Measurements from ENCODE around the gene KCNAB1. TPM values are rescaled to one million over a fixed set of nuclear protein-coding genes. Genes with fewer than 3 reads are reported as not detected.

Gene KCNAB1
- total and polyA plus RNA-seq, 10 of the 15 experiments (the other 5 are each of a cell fraction or from before 2014, with no cell fraction given), result 0.11 to 0.69 (median 0.43) TPM; not detected in 6

GRCh38 chr3:156390846-156391245 lies 270.5 kb downstream of the KCNAB1 start:
- in situ Hi-C loops (cut with MboI), result no loop called here
- no peak for TF ChIP-seq SUZ12 (IDR thresholded peaks at IDR 0.05; ENCODE audit: unreplicated experiment)
- TF ChIP-seq RUNX3 (IDR thresholded peaks at IDR 0.05; ENCODE audit: low read length), result no peak
- TF ChIP-seq, protein P1, sequence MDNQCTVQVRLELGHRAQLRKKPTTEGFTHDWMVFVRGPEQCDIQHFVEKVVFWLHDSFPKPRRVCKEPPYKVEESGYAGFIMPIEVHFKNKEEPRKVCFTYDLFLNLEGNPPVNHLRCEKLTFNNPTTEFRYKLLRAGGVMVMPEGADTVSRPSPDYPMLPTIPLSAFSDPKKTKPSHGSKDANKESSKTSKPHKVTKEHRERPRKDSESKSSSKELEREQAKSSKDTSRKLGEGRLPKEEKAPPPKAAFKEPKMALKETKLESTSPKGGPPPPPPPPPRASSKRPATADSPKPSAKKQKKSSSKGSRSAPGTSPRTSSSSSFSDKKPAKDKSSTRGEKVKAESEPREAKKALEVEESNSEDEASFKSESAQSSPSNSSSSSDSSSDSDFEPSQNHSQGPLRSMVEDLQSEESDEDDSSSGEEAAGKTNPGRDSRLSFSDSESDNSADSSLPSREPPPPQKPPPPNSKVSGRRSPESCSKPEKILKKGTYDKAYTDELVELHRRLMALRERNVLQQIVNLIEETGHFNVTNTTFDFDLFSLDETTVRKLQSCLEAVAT (IDR thresholded peaks at IDR 0.05), result no peak
- no peak for TF ChIP-seq WRNIP1 (IDR thresholded peaks at IDR 0.05; ENCODE audit: borderline replicate concordance, low read depth, low read length)
- TF ChIP-seq ZBTB11 (CRISPR knock-in tag; IDR thresholded peaks at IDR 0.05), result no peak
- no peak for TF ChIP-seq ZBED1 (IDR thresholded peaks at IDR 0.05; ENCODE audit: borderline replicate concordance)
- no peak for TF ChIP-seq SRF (IDR thresholded peaks at IDR 0.05; ENCODE audit: low read depth in 2 of 2, low read length in 2 of 2)
- TF ChIP-seq CHD4 (IDR thresholded peaks at IDR 0.05), result no peak
- no peak for TF ChIP-seq HDAC6 (IDR thresholded peaks at IDR 0.05; ENCODE audit: unreplicated experiment)
- TF ChIP-seq EZH2 (IDR thresholded peaks at IDR 0.05; ENCODE audit: borderline replicate concordance, control insufficient read depth, low read depth, low read length), result no peak
- no peak for TF ChIP-seq ZSCAN29 (IDR thresholded peaks at IDR 0.05)
- H3K9ac ChIP-seq (ENCODE audit: control insufficient read depth, insufficient read depth, low read length), result no peak overlapping the region
- no peak overlapping the region for H3K27ac ChIP-seq (ENCODE audit: control insufficient read depth, insufficient read depth)
- ChIA-PET POLR2A (no interaction called here), SMC1A (ENCODE audit: uncharacterized antibody, unreplicated experiment) (interaction anchor here (1.4 kb wide), 1 partner anchor 8 kb away, joined by 3 read pairs; no protein-coding TSS in a partner anchor), RAD21 (ENCODE audit: unreplicated experiment) (no interaction called here), CTCF (interaction anchor here (1.1 kb wide), 1 partner anchor 8 kb away, joined by 5 read pairs; no protein-coding TSS in a partner anchor)
- H2AFZ ChIP-seq (ENCODE audit: control insufficient read depth, low read depth, low read length), result no peak overlapping the region
- ATAC-seq (no peak), FAIRE-seq (no peak), DNase-seq (ENCODE audit: low read depth, low spot score) (no peak)
- no peak overlapping the region for H3K4me2 ChIP-seq (ENCODE audit: control insufficient read depth, insufficient read depth)
- no peaks in the 10 kb centered on the region for H3K79me2 ChIP-seq (ENCODE audit: control insufficient read depth, insufficient read depth, low read length)
- 37% methylated on average over 4 of the region's 4 CpGs for WGBS (ENCODE audit: insufficient coverage, insufficient replicate concordance, low lambda C conversion rate, missing lambda C conversion rate)
- H3K27me3 ChIP-seq (replicated peaks in 1 of 2; ENCODE audit: control insufficient read depth in 2 of 2, insufficient read depth in 2 of 2, low read length in 1 of 2), result no peaks in the 10 kb centered on the region; a peak in 2 of 4 replicates
- BruUV-seq (replicated peaks), result no TSS peak
- H3K36me3 ChIP-seq (ENCODE audit: control insufficient read depth in 2 of 2, insufficient read depth in 2 of 2, low read length in 1 of 2), result no peaks in the 10 kb centered on the region
- no peaks in the 10 kb centered on the region for H3K4me1 ChIP-seq (ENCODE audit: control insufficient read depth, insufficient read depth, low read length)
- H3K4me3 ChIP-seq, result no peak overlapping the region
- no peaks in the 10 kb centered on the region for H3K9me3 ChIP-seq (replicated peaks; ENCODE audit: control insufficient read depth, insufficient read depth, low read length)
- no peaks in the 10 kb centered on the region for H4K20me1 ChIP-seq (ENCODE audit: control insufficient read depth, insufficient read depth)
- intact Hi-C loops (cut with micrococcal nuclease; ENCODE audit: unreplicated experiment), result no loop called here
